ENCODE results near the gene EFNA2. TPM values are rescaled to one million over a fixed set of nuclear protein-coding genes. Genes with fewer than 3 reads are reported as not detected.

Gene EFNA2
- total and polyA plus RNA-seq, 2 of the 4 experiments (the other 2 are of a cell fraction), result not detected

DNA sequence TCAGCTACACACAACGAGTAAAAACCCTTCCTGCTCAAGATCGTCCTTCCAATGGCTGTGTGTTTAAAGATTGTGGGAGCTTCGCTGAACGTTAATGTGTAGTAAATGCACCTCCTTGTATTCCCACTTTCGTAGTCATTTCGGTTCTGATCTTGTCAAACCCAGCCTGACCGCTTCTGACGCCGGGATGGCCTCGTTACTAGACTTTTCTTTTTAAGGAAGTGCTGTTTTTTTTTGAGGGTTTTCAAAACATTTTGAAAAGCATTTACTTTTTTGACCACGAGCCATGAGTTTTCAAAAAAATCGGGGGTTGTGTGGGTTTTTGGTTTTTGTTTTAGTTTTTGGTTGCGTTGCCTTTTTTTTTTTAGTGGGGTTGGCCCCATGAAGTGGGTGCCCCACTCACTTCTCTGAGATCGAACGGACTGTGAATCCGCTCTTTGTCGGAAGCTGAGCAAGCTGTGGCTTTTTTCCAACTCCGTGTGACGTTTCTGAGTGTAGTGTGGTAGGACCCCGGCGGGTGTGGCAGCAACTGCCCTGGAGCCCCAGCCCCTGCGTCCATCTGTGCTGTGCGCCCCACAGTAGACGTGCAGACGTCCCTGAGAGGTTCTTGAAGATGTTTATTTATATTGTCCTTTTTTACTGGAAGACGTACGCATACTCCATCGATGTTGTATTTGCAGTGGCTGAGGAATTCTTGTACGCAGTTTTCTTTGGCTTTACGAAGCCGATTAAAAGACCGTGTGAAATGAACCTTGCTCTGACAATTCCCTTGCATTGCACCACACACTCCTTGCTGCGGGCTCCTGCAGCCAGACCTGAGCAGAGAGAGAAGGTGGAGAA lies 13.0 kb upstream of the EFNA2 start:
- TSS peak; percentile 77 for BruUV-seq (replicated peaks)
- POLR2A ChIA-PET (ENCODE audit: unreplicated experiment), result interaction anchor here (1.0 kb wide), 1 partner anchor 20 kb away, joined by 4 read pairs; no protein-coding TSS in a partner anchor
- H3K9ac ChIP-seq (ENCODE audit: low read depth, low read length), result no peak overlapping the region

More for the DNA sequence above, 13.0 kb upstream of the EFNA2 start:
- Histone ChIP-seq H3K27ac (ENCODE audit: insufficient read depth, low read length) (no peak overlapping the region), H3K14ac (replicated peaks; ENCODE audit: low read depth, low read length) (no peak overlapping the region), H3K4ac (ENCODE audit: low read depth, low read length) (no peak overlapping the region), H3K4me2 (ENCODE audit: low read depth, low read length) (no peak overlapping the region), H4K5ac (ENCODE audit: low read depth, low read length) (no peak overlapping the region), H2BK20ac (ENCODE audit: low read depth, low read length) (no peak overlapping the region), H3K9me1 (ENCODE audit: insufficient read depth, low read length) (no peaks in the 10 kb centered on the region; the same call in 1 of the 2 replicates), H4K8ac (ENCODE audit: low read depth in 2 of 2, low read length in 2 of 2) (no peak overlapping the region), H4K20me1 (ENCODE audit: insufficient read depth, low read length) (peaks cover 72% of the 10 kb centered on the region), H3K4me3 (ENCODE audit: insufficient read depth, low read depth, low read length) (no peak overlapping the region), H2BK15ac (ENCODE audit: low read depth, low read length) (no peak overlapping the region), H3K18ac (ENCODE audit: low read depth, low read length) (no peak overlapping the region), H2AK5ac (ENCODE audit: low read depth, low read length) (no peak overlapping the region), H3K27me3 (ENCODE audit: control insufficient read depth, insufficient read depth, low read length) (no peaks in the 10 kb centered on the region), H4K91ac (ENCODE audit: insufficient read depth, low read depth, low read length) (no peak overlapping the region), H3K23ac (ENCODE audit: low read depth, low read length) (peak overlapping the region; percentile 56; the same call in 1 of the 2 replicates), H3K4me1 (ENCODE audit: control insufficient read depth, insufficient read depth, low read length) (peaks cover 34% of the 10 kb centered on the region), H2BK5ac (ENCODE audit: low read depth, low read length, poor library complexity, severe bottlenecking) (no peak overlapping the region), H3K56ac (ENCODE audit: extremely low read depth, insufficient read depth, low read length) (no peak overlapping the region), H3K9me3 (ENCODE audit: control insufficient read depth, insufficient read depth, low read length) (no peaks in the 10 kb centered on the region), H3K79me1 (ENCODE audit: low read depth in 1 of 2, low read length in 2 of 2) (peaks cover 22 to 71% of the 10 kb centered on the region in 2 experiments; a peak in 3 of 4 replicates), H3K36me3 (ENCODE audit: control insufficient read depth, insufficient read depth, low read length) (peaks cover 47% of the 10 kb centered on the region), H2AFZ (replicated peaks; ENCODE audit: low read length, poor library complexity) (no peak overlapping the region), H2AK9ac (replicated peaks; ENCODE audit: low read depth, low read length, poor library complexity) (peak overlapping the region; percentile 75), H2BK120ac (ENCODE audit: low read depth, low read length) (no peak overlapping the region)
- no peak for DNase-seq
- CTCF ChIA-PET, result no interaction called here
- intact Hi-C loops (cut with micrococcal nuclease), result no loop called here
- in situ Hi-C loops (cut with MboI; ENCODE audit: low sequenced_read_pairs), result no loop called here
- WGBS, 2 experiments (ENCODE audit: extremely low coverage in 2 of 2, insufficient read length in 1 of 2), result 90% methylated on average over 6 of the region's 33 CpGs; no CpG with 5 or more reads in 1 of the 2 experiments
- ATAC-seq (ENCODE audit: low read depth), result no peak
- TF ChIP-seq ELK1 (IDR thresholded peaks at IDR 0.05; ENCODE audit: borderline replicate concordance, low read depth, low read length) (no peak), POLR2A (IDR thresholded peaks at IDR 0.05; ENCODE audit: low read depth, low read length) (no peak), CEBPB (IDR thresholded peaks at IDR 0.05; ENCODE audit: low read depth, low read length) (no peak), MAZ (IDR thresholded peaks at IDR 0.05; ENCODE audit: borderline replicate concordance, low read depth, low read length) (no peak), CHD1 (IDR thresholded peaks at IDR 0.05; ENCODE audit: low read depth, low read length) (no peak), RAD21 (IDR thresholded peaks at IDR 0.05; ENCODE audit: low read length) (no peak), MAFK (IDR thresholded peaks at IDR 0.05; ENCODE audit: low read depth, low read length) (no peak), RFX5 (IDR thresholded peaks at IDR 0.05; ENCODE audit: low read depth, low read length) (no peak)
- dilution Hi-C loops (cut with HindIII; ENCODE audit: low sequenced_read_pairs, unreplicated experiment), result no loop called here

Measured in IMR-90 (cell line).